Heart left ventricle (tissue), 16 donors: ENCODE data around the gene GAL3ST1. TPM values are rescaled to one million over a fixed set of nuclear protein-coding genes. Genes with fewer than 3 reads are reported as not detected.

ENCODE experiments used
- ATAC-seq, 4 donors: fragments of 200-7000 bp; cut with Tn5 transposase; one replicate each; pipeline ENCODE4 v1.9.1; 2020 to 2022; ENCODE audit warnings: moderate library complexity in 4 of 4, mild to moderate bottlenecking in 3 of 4, moderate number of reproducible peaks in 1 of 4
- DNase-seq, 5 donors: peaks; one replicate each; pipeline ENCODE4 v3.0.0-alpha.2; 2020
- H3K27ac ChIP-seq, 12 donors: fragments of 200-600 bp; sonication (generic) in 4 of 12; one replicate each; pipeline versions ENCODE4 v1.5.0 to v1.8.0; 2016 to 2022; ENCODE audit warnings: mild to moderate bottlenecking in 2 of 12
- H3K27me3 ChIP-seq, 9 donors: fragments of 200-600 bp; sonication (generic) in 2 of 9; one replicate each; pipeline versions ENCODE4 v1.5.1 to v1.8.0; 2016 to 2022; ENCODE audit warnings: mild to moderate bottlenecking in 3 of 9
- H3K36me3 ChIP-seq, 9 donors: fragments of 200-600 bp; sonication (generic) in 2 of 9; one replicate each; pipeline versions ENCODE4 v1.5.0 to v1.8.0; 2018 to 2022; ENCODE audit warnings: mild to moderate bottlenecking in 2 of 9
- H3K4me1 ChIP-seq, 12 donors: fragments of 200-600 bp; sonication (generic) in 4 of 12; one replicate each; pipeline versions ENCODE4 v1.5.0 to v1.8.0; 2016 to 2022; ENCODE audit warnings: mild to moderate bottlenecking in 3 of 12
- H3K4me3 ChIP-seq, 12 donors: fragments of 200-600 bp; sonication (generic) in 4 of 12; one replicate each; pipeline versions ENCODE4 v1.5.0 to v1.8.0; 2017 to 2022; ENCODE audit warnings: mild to moderate bottlenecking in 9 of 12, moderate library complexity in 4 of 12
- H3K9me3 ChIP-seq, 12 donors: fragments of 200-600 bp; sonication (generic) in 4 of 12; one replicate each; pipeline versions ENCODE4 v1.5.0 to v1.8.0; 2016 to 2022; ENCODE audit warnings: mild to moderate bottlenecking in 1 of 12
- POLR2A ChIP-seq, 2 donors: fragments of 450-650 bp; IDR thresholded peaks; one replicate each; pipeline ENCODE4 v1.6.1; 2017; ENCODE audit warnings: antibody characterized with exemption in 2 of 2, mild to moderate bottlenecking in 2 of 2, moderate library complexity in 2 of 2
- WGBS, 4 donors: extraction: QIAGEN DNeasy Blood & Tissue Kit in 2 of 4; methylation state at CpG; one replicate each; pipeline versions ENCODE4 v1.1.5 to v1.1.7; 2013 to 2018; 5-methylcytosine and 5-hydroxymethylcytosine counted together
- intact Hi-C, 10 donors: fragments of 100-400 bp; cut with DNase I; formaldehyde crosslinking; loops; one replicate each; pipeline versions ENCODE4 v1.11.1 to v1.14.2; 2022
- polyA plus RNA-seq, 2 donors: library from polyadenylated mRNA; stranded (reverse); fragments of 200-250 nt; gene quantifications; one replicate each; pipeline ENCODE4 v1.2.3, GENCODE V29; 2013
- total RNA-seq, 9 donors: library from RNA; depleted of rRNA in 2 of 9; stranded (reverse); fragments of >200 nt in 2 of 9; fragmentation: NEBNext Ultra II Directional in 3 of 9; extraction: Animal tissue kit (Norgen Biotek cat#: 25700) in 3 of 9; gene quantifications; one replicate each; pipeline versions ENCODE4 v1.1.0 to v1.2.4, GENCODE V29; 2016 to 2023
- TF ChIP-seq, protein P1 (sequence below), 12 donors: fragments of 200-600 bp; sonication (generic) in 4 of 12; IDR thresholded peaks; one replicate each; pipeline versions ENCODE4 v1.5.0 to v1.8.0; 2018 to 2022; ENCODE audit warnings: antibody characterized with exemption in 12 of 12, mild to moderate bottlenecking in 5 of 12
- donor health status: ischemic (EF 13 %, LVEDD 7.1; RV severe dilation, severe dysfunction).
- donor health status: healthy with polysubstance abuse.
- donor health status: DM: no; HTN: yes; CAD: no.
- donor health status: DM: no; HTN: no; CAD: no.
- donor health status: ischemic (EF 25% LVEDD 6.9; RV normal size, moderate dysfunction).
- donor health status: ischemic (EF 25% LVEDD 5.7; RV mildly dilated, moderate dysfunction).
- donor health status: healthy.
- donor health status: DM: yes; HTN: yes; CAD: no.
- donor health status: ischemic (EF 35%, LVEDD 5.7; RV mildly dilated, moderate dysfunction).
- donor health status: nonischemic (EF 11% LVEDD 7.7; RV severe dilation, severe dysfunction).
- donor health status: DM: yes; HTN: yes; CAD: no.
- donor health status: PGD.
- donor health status: ischemic (EF 29% LVEDD 5.4; RV normal size, mild dysfunction).
- donor health status: nonischemic (EF 23%, LVEDD 6.1; RV moderate dilation, normal function).

Gene GAL3ST1
- total and polyA plus RNA-seq, 11 donors: 0.14 to 1.1 (median 0.28) TPM; not detected in 5

DNA sequence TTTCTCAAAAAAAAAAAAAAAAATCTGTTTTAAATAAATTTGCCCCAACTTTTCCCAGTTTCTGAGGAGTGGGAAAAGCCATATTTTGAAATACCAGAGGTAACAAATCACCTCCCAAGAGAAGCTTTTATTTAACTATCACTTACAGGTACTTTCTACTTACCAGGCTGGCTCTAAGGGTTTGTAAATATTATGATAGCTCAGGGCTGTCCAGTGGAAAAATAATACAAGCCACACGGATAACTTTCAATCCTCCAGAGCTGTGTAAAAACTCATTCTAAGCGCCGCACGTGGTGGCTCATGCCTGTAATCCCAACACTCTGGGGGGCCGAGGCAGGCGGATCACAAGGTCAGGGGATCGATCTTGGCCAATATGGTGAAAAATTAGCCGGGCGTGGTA lies 63.4 kb downstream of the GAL3ST1 start:
- Histone ChIP-seq H3K36me3 (no peaks in the 10 kb centered on the region), H3K27me3 (peaks cover 0 to 28% (median 12%) of the 10 kb centered on the region in 9 donors), H3K9me3 (peaks cover 0 to 5% (median 0%) of the 10 kb centered on the region in 12 donors), H3K4me1 (no peaks in the 10 kb centered on the region), H3K4me3 (no peak overlapping the region), H3K27ac (no peak overlapping the region)
- 92 to 93% (median 93%) methylated on average over 9 of the region's 9 CpGs for WGBS, 4 donors
- DNase-seq (peak in 1 of 5 donors; percentile 17), ATAC-seq (no peak)
- intact Hi-C loops: no loop called here
- no peak for TF ChIP-seq POLR2A (IDR thresholded peaks at IDR 0.05)
- TF ChIP-seq, protein P1, sequence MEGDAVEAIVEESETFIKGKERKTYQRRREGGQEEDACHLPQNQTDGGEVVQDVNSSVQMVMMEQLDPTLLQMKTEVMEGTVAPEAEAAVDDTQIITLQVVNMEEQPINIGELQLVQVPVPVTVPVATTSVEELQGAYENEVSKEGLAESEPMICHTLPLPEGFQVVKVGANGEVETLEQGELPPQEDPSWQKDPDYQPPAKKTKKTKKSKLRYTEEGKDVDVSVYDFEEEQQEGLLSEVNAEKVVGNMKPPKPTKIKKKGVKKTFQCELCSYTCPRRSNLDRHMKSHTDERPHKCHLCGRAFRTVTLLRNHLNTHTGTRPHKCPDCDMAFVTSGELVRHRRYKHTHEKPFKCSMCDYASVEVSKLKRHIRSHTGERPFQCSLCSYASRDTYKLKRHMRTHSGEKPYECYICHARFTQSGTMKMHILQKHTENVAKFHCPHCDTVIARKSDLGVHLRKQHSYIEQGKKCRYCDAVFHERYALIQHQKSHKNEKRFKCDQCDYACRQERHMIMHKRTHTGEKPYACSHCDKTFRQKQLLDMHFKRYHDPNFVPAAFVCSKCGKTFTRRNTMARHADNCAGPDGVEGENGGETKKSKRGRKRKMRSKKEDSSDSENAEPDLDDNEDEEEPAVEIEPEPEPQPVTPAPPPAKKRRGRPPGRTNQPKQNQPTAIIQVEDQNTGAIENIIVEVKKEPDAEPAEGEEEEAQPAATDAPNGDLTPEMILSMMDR (IDR thresholded peaks at IDR 0.05): no peak

DNA sequence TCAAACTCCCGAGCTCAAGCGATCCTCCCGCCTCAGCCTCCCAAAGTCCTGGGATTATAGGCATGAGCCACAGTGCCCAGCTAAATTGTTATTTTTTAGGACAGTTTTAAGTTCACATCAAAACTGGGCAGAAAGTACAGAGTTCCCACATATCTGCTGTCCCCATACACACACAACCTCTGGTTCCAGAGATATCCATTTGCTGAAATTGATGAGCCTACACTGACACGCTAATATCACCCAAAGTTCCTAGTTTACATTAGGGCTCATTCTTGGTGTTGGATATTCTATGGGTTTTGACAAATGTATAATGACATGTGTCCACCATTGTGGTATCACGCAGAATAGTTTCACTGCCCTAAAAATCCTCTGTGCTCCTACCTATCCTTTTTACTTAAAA lies 66.2 kb downstream of the GAL3ST1 start:
- H3K4me3 ChIP-seq: no peak overlapping the region
- H3K27ac ChIP-seq: no peak overlapping the region
- H3K36me3 ChIP-seq: no peaks in the 10 kb centered on the region
- H3K27me3 ChIP-seq: peaks cover 9 to 57% (median 31%) of the 10 kb centered on the region in 9 donors
- ATAC-seq (no peak), DNase-seq (no peak)
- TF ChIP-seq, protein P1 (IDR thresholded peaks at IDR 0.05): no peak
- TF ChIP-seq POLR2A (IDR thresholded peaks at IDR 0.05): no peak
- H3K9me3 ChIP-seq: peaks cover 0 to 2% (median 0%) of the 10 kb centered on the region in 12 donors
- intact Hi-C loops: no loop called here
- H3K4me1 ChIP-seq: peaks cover 0 to 4% (median 0%) of the 10 kb centered on the region in 12 donors
- WGBS, 4 donors: 91 to 95% (median 93%) methylated on average over 5 of the region's 5 CpGs

DNA sequence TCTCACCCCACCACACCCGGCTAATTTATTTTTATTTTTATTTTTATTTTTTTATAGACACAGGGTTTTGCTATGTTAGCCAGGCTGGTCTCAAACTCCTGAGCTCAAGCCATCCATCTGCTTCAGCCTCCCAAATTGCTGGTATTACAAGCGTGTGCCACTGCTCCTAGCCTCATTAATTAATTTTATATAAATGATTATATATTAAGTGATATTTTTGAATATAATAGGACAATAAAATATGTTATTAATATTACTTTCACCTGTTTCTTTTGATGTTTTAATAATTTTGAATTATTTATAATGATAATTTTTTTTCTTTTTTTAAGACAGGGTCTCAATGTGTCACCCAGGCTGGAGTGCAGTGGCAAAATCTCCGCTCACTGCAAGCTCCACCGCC lies 66.8 kb downstream of the GAL3ST1 start:
- intact Hi-C loops: no loop called here
- Histone ChIP-seq H3K4me1 (peaks cover 0 to 4% (median 0%) of the 10 kb centered on the region in 12 donors), H3K9me3 (no peaks in the 10 kb centered on the region), H3K36me3 (no peaks in the 10 kb centered on the region), H3K27ac (no peak overlapping the region), H3K4me3 (no peak overlapping the region), H3K27me3 (peaks cover 9 to 62% (median 35%) of the 10 kb centered on the region in 9 donors)
- WGBS, 4 donors: 84 to 90% (median 88%) methylated on average over 4 of the region's 4 CpGs
- no peak for DNase-seq
- no peak for TF ChIP-seq POLR2A (IDR thresholded peaks at IDR 0.05)
- TF ChIP-seq, protein P1 (IDR thresholded peaks at IDR 0.05): no peak
- no peak for ATAC-seq

DNA sequence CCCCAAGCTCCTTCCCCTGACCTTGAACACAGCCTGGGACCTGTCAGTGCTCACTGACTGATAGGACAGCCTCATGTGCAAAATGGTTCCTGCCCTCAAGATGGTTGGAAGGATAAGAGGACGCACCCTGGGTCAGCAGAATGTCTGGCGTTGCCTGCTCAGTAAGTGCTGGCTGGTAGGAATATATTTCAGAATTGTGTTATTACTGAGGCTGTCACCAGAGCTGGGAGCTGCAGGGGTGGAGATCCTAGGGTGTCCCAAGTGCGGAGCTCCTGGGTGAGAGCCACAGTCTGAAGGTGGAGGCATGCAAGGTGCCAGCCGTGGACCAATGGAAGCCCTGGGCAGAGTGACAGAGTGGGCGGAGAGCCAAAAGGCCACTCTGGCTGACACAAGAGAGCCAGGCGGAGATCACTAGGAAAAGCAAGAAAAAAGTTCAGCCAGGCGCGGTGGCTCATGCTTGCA lies 67.9 kb downstream of the GAL3ST1 start:
- no peak for TF ChIP-seq POLR2A (IDR thresholded peaks at IDR 0.05)
- TF ChIP-seq, protein P1 (IDR thresholded peaks at IDR 0.05): no peak
- Histone ChIP-seq H3K27me3 (peaks cover 9 to 73% (median 36%) of the 10 kb centered on the region in 9 donors), H3K4me1 (peaks cover 0 to 4% (median 0%) of the 10 kb centered on the region in 12 donors), H3K9me3 (no peaks in the 10 kb centered on the region), H3K4me3 (no peak overlapping the region), H3K27ac (no peak overlapping the region), H3K36me3 (no peaks in the 10 kb centered on the region)
- DNase-seq (peak in 1 of 5 donors; percentile 17), ATAC-seq (no peak)
- intact Hi-C loops: no loop called here
- WGBS, 4 donors: 73 to 80% (median 75%) methylated on average over 8 of the region's 8 CpGs

Other genes starting within 250 kb of the GAL3ST1 start
- 10 to 100 TPM in 1 of 9 donors, 1 to 10 TPM in 8; 4.3 to 10.1 (median 7.1) TPM for gene TBC1D10A, start 247.7 kb downstream of the GAL3ST1 start, total RNA-seq
- gene TBC1D10A, start 247.7 kb downstream of the GAL3ST1 start, polyA plus RNA-seq: 1 to 10 TPM; 4.5 to 9.5 TPM
- gene SF3A1, start 217.8 kb downstream of the GAL3ST1 start, total RNA-seq: 100 to 1,000 TPM in 4 of 9 donors, 10 to 100 TPM in 5; 57.7 to 142 (median 99.2) TPM
- 10 to 100 TPM; 11.4 to 31.3 TPM for gene SF3A1, start 217.8 kb downstream of the GAL3ST1 start, polyA plus RNA-seq
- gene CCDC157, start 217.7 kb downstream of the GAL3ST1 start, total RNA-seq: 1 to 10 TPM in 5 of 9 donors, under 1 TPM in 4; 0.45 to 1.7 (median 1.1) TPM
- gene CCDC157, start 217.7 kb downstream of the GAL3ST1 start, polyA plus RNA-seq: 1 to 10 TPM in 1 of 2 donors, under 1 TPM in 1; 0.42 to 1.4 TPM
- gene RNF215, start 187.3 kb downstream of the GAL3ST1 start, total RNA-seq: 10 to 100 TPM in 1 of 9 donors, 1 to 10 TPM in 8; 3.3 to 12.2 (median 6.7) TPM
- gene RNF215, start 187.3 kb downstream of the GAL3ST1 start, polyA plus RNA-seq: 1 to 10 TPM; 4.2 to 7.0 TPM
- 1 to 10 TPM in 5 of 9 donors, under 1 TPM in 4; 0.35 to 3.9 (median 1.6) TPM for gene SEC14L2, start 177.6 kb downstream of the GAL3ST1 start, total RNA-seq
- 10 to 100 TPM in 1 of 2 donors, under 1 TPM in 1; 0.30 to 11.2 TPM for gene SEC14L2, start 177.6 kb downstream of the GAL3ST1 start, polyA plus RNA-seq
- gene MTFP1, start 148.9 kb downstream of the GAL3ST1 start, total RNA-seq: 10 to 100 TPM in 7 of 9 donors, 1 to 10 TPM in 2; 5.0 to 44.0 (median 15.9) TPM
- 100 to 1,000 TPM in 1 of 2 donors, 10 to 100 TPM in 1; 36.2 to 139 TPM for gene MTFP1, start 148.9 kb downstream of the GAL3ST1 start, polyA plus RNA-seq
- gene SEC14L3, start 102.6 kb downstream of the GAL3ST1 start, total RNA-seq: not detected
- gene SEC14L3, start 102.6 kb downstream of the GAL3ST1 start, polyA plus RNA-seq: not detected
- under 1 TPM in 1 of 9 donors, not detected in 8; 0.27 TPM for gene SEC14L4, start 69.0 kb downstream of the GAL3ST1 start, total RNA-seq
- not detected for gene SEC14L4, start 69.0 kb downstream of the GAL3ST1 start, polyA plus RNA-seq
- 1 to 10 TPM in 1 of 9 donors, under 1 TPM in 1, not detected in 7; 0.16 to 2.8 TPM for gene SEC14L6, start 27.9 kb downstream of the GAL3ST1 start, total RNA-seq
- under 1 TPM in 1 of 2 donors, not detected in 1; 0.03 TPM for gene SEC14L6, start 27.9 kb downstream of the GAL3ST1 start, polyA plus RNA-seq
- 10 to 100 TPM; 15.7 to 39.8 (median 27.8) TPM for gene PES1, start 17.2 kb upstream of the GAL3ST1 start, total RNA-seq
- 10 to 100 TPM; 23.0 to 60.9 TPM for gene PES1, start 17.2 kb upstream of the GAL3ST1 start, polyA plus RNA-seq
- gene TCN2, start 32.5 kb upstream of the GAL3ST1 start, total RNA-seq: 10 to 100 TPM; 11.2 to 69.9 (median 19.5) TPM
- gene TCN2, start 32.5 kb upstream of the GAL3ST1 start, polyA plus RNA-seq: 10 to 100 TPM; 11.0 to 19.2 TPM
- 1 to 10 TPM; 2.4 to 9.8 (median 4.0) TPM for gene SLC35E4, start 61.1 kb upstream of the GAL3ST1 start, total RNA-seq
- gene SLC35E4, start 61.1 kb upstream of the GAL3ST1 start, polyA plus RNA-seq: 1 to 10 TPM; 3.4 to 5.1 TPM
- gene DUSP18, start 93.2 kb upstream of the GAL3ST1 start, total RNA-seq: 1 to 10 TPM; 1.8 to 6.1 (median 3.1) TPM
- gene DUSP18, start 93.2 kb upstream of the GAL3ST1 start, polyA plus RNA-seq: 1 to 10 TPM; 1.6 to 3.2 TPM
- gene OSBP2, start 120.2 kb upstream of the GAL3ST1 start, total RNA-seq: 10 to 100 TPM in 6 of 9 donors, 1 to 10 TPM in 3; 5.2 to 23.5 (median 13.2) TPM
- 1 to 10 TPM; 2.0 to 5.1 TPM for gene OSBP2, start 120.2 kb upstream of the GAL3ST1 start, polyA plus RNA-seq